D341Med (cell line): ENCODE results near the gene HIC2.
"Not testable (repeated sequence)": the region's sequence is repeated elsewhere in the genome, so short reads cannot be mapped to it uniquely, and the experiment has no call there.

Source experiments
- DNase-seq: peaks from one replicate; pipeline ENCODE4 v3.0.0; 2012; ENCODE audit warnings: low spot score

Gene HIC2

GRCh38 chr22:21435998-21436810 is 19.0 kb downstream of the HIC2 start:
- not testable (repeated sequence) for DNase-seq

GRCh38 chr22:21438013-21438412 is 20.8 kb downstream of the HIC2 start:
- DNase-seq, result not testable (repeated sequence)

DNA sequence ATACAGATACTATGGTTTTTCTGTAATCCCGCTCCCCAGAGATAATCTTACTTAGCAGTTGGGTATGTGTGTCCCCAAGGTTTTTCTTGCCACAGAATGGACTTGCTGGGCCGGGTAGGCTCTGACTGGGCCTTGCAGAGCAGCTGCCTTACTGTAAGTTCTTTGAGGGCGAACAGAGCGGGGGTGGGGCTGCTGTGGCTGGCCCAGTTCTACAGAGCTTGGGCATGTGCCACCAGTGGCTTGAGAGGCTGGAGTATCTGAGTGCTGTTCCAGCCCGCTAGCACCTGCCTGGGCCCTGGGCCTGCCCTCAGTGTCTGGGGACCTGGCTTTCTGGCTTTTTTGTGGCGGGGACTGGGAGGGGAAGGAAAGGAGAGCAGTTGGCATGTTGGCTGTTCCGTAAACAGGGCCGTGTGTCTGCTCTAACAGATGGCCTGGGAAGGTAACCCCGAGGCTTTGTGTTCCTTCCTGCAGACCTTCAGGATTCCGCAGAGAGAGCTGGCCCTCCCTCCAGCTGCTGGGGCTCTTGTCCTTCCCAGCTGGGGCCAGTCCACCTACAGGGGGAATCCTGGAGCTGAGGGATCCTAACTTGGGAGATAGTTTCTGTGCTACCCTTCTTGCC is 23.0 kb downstream of the HIC2 start:
- not testable (repeated sequence) for DNase-seq

DNA sequence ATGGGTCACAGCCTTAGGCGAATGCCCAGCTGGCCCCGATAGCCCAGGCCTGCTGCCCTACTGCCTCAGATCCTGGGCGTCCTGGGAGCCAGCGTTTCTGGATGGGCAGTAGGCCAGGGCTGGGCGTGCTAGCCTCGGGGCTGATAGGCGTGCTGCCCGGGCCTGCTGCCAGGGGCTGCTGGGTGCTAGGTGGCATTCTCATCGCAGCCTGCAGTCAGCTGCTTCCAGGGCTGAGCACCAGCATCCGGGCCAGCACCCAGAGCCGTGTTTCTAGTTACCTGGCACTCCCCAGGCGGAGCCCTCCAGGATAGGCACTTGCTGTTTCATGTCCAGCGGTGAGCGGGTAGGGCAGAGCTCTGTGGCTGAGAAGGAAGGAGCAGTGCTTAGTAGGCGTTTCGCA is 23.5 kb downstream of the HIC2 start:
- not testable (repeated sequence) for DNase-seq

DNA sequence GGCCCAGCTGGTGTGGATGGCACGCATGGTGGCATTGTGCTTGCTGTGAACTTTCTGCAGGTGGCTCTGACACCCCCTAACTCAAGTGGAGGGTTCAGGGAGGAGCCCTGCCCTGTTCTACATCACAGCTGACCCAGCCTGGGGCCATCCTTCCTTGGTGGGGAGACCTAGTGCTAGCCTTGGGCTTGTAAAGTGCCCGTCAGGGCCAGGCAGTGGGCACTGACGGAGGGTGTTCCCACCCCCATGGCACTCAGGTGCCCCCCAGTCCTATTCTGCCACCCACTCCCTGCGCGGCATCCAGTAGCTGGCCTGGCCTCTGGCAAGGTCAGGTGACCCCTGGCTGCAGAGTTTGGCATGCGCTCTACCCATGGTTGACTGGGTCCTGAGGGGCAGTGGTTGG is 24.0 kb downstream of the HIC2 start:
- not testable (repeated sequence) for DNase-seq

DNA sequence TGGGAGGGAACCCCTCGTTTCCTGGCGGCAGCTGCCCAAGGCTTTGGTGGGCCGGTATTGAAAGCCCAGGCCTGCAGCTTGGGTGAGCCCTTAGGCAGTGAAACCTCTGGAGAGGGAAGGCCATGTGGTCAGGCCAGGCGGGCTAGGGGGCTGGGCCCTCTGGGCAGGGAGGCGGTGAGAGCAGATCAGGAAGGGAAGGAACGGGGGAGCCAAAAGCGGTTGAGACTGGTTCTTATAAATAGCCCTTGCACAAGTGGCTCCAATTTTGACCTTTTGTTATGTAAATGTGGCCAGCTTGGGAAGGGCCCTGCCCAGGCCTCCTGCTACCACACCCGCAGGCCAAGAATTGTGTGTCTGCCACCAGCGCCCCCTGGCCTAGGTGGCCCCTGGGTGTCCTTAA is 25.0 kb downstream of the HIC2 start:
- not testable (repeated sequence) for DNase-seq

GRCh38 chr22:21442646-21443045 is 25.5 kb downstream of the HIC2 start:
- DNase-seq, result not testable (repeated sequence)

GRCh38 chr22:21443057-21443734 is 26.0 kb downstream of the HIC2 start:
- DNase-seq, result no peak

GRCh38 chr22:21443735-21444421 is 26.7 kb downstream of the HIC2 start:
- no peak for DNase-seq

DNA sequence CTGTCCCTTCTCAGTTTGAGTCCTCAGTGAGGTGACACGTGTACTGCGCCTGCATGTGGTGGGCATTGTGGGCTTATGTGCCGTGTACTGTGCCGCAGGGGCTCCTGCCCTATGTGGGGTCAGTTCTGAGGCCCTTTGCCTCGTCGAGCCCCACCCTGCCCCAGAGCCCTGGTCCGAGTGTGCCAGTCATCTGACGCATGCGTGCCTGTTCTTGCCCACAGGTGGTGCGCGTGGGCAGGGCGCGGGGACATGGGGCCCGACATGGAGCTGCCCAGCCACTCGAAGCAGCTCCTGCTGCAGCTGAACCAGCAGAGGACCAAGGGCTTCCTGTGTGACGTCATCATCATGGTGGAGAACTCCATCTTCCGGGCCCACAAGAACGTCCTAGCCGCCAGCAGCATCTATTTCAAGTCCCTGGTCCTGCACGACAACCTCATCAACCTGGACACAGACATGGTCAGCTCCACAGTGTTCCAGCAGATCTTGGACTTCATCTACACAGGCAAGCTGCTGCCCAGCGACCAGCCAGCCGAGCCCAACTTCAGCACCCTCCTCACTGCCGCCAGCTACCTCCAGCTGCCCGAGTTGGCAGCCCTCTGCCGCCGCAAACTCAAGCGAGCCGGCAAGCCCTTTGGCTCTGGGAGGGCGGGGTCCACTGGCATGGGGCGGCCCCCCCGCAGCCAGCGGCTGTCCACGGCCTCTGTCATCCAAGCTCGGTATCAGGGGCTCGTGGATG is 27.7 kb downstream of the HIC2 start:
- DNase-seq, result no peak

- DNase-seq, result no peak
Observed at GRCh38 chr22:21445437-21446127, 28.4 kb downstream of the HIC2 start.

DNA sequence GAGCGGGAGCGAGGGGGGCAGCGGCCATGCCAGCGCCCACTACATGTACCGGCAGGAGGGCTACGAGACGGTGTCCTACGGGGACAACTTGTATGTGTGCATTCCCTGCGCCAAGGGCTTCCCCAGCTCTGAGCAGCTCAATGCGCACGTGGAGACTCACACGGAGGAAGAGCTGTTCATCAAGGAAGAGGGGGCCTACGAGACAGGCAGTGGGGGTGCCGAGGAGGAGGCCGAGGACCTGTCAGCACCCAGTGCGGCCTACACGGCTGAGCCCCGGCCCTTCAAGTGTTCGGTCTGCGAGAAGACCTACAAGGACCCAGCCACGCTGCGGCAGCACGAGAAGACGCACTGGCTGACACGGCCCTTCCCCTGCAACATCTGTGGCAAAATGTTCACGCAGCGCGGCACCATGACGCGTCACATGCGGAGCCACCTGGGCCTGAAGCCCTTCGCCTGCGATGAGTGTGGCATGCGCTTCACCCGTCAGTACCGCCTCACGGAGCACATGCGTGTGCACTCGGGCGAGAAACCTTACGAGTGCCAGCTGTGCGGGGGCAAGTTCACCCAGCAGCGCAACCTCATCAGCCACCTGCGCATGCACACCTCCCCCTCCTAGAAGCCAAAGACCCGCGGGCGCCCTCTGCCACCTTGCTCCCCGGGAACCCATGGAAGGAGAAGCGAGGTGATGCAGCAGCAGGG is 29.1 kb downstream of the HIC2 start:
- no peak for DNase-seq

GRCh38 chr22:21446827-21447690 is 29.9 kb downstream of the HIC2 start:
- DNase-seq, result no peak

DNA sequence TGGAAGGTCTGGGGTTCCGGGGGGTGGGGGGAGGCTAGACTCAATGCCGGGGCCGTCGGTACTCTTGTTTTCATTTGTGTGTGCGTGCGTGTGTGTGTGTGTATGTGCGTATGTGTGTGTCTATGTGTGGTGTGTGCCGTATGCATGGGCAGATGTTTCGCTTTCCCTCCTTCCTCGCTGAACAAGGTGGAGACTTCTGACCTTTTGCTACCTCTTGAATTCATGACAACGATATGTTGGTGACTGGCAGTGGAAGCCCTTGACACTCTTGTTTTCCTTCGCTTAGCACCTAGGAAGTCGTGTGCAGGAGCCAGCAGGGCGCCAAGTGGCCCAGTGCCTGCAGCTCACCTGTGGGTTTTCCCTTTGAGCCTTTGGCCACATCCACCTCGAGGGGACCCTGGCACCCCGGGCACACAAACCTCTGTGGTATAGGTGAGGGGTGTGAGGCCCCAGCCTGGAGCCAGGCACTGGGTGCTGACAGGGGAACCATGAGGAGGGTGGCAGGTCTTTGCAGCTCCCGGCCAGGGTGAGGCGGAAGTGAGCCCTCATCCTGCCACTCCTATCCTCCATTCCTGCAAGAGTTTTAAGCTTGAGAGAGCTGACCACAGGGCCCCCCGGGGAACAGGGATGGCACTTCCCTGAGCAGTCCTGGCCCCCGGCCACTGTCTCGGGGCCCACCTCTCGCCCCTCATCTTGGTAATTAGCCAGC is 30.7 kb downstream of the HIC2 start:
- DNase-seq, result no peak

GRCh38 chr22:21448627-21449416 is 31.7 kb downstream of the HIC2 start:
- DNase-seq, result no peak

- no peak for DNase-seq
Observed at GRCh38 chr22:21449531-21450319, 32.6 kb downstream of the HIC2 start.

- no peak for DNase-seq
Observed at GRCh38 chr22:21450320-21450831, 33.2 kb downstream of the HIC2 start.
